AG09319 (cell line): ENCODE measurements around the gene RRBP1.

Source experiments
- DNase-seq: peaks from one replicate; pipeline ENCODE4 v3.0.0-alpha.2; 2010; ENCODE audit warnings: low read depth; ENCODE audit errors: extremely low read depth
- TF ChIP-seq, protein P1 (sequence below): IDR thresholded peaks from 2 replicates; pipeline ENCODE4 v1.5.1; 2011; ENCODE audit warnings: low read depth, mild to moderate bottlenecking, inconsistent platforms, low read length, moderate library complexity

Gene RRBP1

DNA sequence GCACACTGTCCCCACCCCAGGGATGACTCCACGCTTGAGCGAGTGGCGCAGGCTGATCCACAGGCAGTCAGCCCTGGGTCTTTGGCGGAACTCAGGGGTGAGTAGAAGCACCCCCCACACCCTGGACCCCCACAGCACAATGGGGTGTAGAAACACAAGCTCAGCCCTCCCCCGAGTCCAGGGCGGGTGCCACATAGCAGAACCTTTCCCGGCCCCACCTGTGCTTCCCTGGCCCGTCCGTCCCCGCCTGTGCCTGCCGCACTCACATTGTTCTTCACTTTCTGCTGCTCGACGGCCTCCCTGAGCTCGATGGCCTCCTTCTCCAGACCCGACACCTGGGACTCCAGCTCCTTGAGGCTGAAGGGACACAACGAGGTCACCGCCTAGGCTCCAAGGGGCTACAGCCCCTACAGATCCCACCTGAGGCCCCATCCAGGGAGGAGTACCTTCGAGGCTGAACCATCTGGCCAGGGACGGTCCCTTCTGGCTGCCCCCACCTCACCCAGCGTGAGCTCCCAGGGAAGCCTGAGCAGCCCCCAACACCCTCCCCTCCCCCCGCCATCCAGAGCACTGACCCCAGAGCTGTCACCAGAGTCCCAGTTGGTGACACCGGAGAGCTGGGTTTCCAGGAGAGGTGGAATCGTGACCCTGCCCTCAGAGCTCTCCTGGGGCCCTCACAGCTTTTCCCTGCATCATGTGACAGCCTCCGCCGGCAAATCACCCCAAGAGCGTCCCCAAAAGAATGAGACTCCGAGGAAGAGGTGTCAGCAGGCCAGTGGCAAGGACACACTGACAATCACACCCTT lies 56.6 kb downstream of the RRBP1 start:
- DNase-seq: no peak
- TF ChIP-seq, protein P1, sequence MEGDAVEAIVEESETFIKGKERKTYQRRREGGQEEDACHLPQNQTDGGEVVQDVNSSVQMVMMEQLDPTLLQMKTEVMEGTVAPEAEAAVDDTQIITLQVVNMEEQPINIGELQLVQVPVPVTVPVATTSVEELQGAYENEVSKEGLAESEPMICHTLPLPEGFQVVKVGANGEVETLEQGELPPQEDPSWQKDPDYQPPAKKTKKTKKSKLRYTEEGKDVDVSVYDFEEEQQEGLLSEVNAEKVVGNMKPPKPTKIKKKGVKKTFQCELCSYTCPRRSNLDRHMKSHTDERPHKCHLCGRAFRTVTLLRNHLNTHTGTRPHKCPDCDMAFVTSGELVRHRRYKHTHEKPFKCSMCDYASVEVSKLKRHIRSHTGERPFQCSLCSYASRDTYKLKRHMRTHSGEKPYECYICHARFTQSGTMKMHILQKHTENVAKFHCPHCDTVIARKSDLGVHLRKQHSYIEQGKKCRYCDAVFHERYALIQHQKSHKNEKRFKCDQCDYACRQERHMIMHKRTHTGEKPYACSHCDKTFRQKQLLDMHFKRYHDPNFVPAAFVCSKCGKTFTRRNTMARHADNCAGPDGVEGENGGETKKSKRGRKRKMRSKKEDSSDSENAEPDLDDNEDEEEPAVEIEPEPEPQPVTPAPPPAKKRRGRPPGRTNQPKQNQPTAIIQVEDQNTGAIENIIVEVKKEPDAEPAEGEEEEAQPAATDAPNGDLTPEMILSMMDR: no peak

DNA sequence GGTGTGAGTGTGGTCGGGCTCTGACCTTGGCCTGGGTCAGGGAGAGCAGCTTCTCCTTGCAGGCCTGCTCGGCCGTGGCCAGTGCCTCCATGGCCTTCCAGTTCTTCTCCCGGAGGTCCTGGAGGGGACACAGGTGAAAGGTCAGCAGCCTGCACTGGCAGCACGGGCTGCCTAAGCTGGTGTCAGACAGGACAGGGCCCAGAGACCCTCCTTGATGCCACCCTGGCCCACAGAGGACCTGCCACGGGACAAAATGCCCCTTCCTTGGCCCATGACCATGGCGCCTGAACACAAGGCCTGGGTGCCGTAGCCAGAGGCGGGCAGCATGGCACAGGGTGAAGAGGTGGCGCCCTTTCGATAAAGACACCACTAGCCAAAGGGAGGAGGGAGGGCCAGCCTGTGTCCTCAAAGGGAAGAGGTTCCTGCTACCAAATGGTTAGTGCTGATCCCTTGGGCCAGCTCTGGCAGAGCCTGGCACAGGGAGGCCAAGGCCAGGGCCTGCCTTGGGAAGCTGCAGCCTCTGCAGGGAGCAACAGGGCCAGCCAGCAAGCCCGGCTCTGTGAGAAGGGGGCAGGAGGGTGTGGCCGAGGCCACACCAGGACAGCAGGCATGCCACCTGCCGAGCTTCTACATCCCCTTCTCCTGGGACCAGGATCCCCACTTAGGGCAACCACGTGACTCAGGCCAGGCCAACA lies 57.3 kb downstream of the RRBP1 start:
- DNase-seq: no peak
- TF ChIP-seq, protein P1: no peak

DNA sequence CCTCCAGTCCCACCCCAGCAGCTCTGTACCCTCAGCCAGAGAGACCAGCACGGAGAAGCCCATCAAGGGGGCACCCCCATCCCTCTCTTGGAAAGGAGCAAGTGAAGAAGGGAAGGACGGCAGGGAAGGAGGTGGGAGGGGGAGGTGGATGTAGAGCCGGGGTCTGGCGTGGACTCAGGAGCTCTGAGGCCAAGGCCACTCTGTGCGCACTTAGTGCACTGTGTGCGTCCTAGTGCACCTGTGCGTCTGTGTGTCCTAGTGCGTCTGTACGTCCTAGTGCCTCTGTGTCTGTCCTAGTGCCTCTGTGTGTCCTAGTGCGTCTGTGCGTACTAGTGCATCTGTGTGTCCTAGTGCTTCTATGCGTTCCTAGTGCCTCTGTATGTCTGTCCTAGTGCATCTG lies 58.0 kb downstream of the RRBP1 start:
- no peak for DNase-seq
- TF ChIP-seq, protein P1: no peak

DNA sequence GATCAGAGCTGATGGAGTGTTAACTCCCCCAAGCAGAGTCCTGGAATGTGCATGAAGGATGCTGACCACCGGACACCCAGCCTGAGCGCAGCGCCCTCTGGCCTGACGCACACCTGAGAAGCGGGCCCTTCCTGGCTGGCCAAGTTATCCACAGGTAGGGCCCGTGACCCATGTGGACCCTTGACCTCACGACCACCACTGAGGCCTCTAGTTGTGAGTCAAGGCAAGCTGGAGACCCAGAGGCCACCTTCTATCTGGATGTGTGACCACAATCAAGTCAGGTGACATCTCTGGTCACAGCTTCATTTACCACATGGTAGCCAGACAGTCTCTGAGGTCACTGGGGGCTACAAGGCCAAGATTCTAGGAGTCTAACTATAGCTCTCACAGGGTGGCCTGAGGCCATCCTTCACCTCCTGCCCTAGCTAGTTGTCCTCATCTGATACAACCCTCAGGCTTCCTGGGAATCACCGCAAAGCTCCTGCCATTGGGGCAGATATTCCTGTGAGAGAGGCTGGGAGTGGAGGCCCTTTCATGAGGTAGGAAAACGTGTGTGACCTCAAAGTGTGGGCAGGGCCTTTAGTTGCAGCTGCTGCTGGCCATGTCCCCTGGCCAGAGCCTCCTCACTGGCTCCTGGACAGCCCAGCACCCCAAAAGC lies 59.1 kb downstream of the RRBP1 start:
- TF ChIP-seq, protein P1: no peak
- DNase-seq: no peak

DNA sequence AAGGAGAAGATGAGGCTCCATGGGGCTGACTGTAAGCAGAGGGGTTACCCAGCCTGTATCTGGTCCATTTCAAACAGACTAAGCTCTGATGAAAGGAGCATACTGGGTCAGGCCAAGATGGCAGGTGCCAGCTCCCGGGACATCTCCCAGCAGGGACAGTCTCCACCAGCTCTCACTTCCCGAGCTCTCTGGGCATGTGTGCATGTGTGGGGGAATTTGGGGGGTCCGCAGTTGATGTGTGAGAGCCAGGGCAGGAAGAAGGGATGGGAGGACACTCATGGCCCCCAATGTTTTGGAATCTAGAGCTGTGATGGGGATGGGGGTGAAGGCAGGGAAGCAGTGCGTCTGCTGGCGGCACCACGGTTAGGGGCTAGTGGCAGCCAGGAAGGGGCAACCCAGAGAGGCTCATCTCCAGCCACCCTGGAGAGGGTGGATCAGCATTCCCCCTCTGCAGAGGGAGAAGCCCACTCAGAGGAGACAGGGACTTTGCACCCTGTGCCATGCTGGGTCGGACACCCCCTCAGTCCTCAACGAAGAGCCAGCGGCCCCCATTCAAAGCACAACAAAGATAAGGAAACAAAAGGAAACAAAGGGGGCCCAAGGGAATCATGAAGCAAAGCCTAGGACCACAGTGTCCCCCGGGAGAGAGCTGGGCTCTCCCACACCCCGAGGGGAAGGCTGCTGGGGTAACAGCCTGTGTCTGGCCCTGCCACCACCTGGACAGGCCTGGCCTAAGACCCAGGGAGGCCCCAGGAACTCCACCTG lies 59.8 kb downstream of the RRBP1 start:
- TF ChIP-seq, protein P1: no peak
- DNase-seq: no peak

DNA sequence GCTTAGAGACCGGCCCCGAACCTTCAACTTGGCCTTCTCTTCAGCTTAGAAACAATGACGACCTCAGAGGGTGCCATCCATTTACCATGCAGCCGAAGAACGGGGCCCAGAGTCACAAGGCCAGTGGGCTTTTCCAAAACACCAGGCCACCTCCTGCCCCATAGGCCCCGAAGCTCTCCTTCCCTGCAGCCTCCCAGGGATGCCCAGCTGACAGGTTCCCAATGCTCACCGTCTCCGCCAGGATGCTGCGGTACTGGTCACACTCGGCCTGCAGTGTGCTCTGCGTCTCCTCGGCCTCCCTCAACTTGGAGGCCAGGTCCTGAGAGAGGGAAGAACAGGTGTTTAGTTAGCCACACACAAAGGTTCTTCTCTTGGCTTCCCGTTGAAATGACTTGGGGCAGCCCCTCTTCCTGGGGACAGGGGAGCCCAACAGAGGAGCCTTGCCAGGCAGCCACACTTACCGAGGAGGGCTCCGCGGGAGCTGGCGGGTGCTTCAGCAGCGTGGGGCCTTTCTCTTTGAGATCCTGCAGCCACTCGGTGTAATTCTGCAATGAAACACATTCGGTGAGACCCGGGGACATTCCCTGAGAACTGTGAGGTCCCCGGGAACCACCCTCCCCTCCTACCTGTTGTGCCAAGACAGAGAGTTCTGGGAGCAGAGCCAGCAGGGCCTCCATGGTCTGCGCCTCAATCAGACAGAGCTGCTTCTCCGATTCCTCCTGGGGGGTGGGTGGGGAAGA lies 60.6 kb downstream of the RRBP1 start:
- TF ChIP-seq, protein P1: no peak
- DNase-seq: no peak
